SK-N-MC (cell line): ENCODE data around the gene CRHR2.

ENCODE experiments used
- EZH2 ChIP-seq: fragments of 200-600 bp; sonication (generic); IDR thresholded peaks from one replicate; pipeline ENCODE4 v1.6.1; 2017; ENCODE audit warnings: antibody characterized with exemption
- POLR2AphosphoS5 ChIP-seq: IDR thresholded peaks from 2 replicates; pipeline ENCODE4 v1.6.1; 2012; ENCODE audit warnings: mild to moderate bottlenecking, low read depth, low read length, borderline replicate concordance

DNA sequence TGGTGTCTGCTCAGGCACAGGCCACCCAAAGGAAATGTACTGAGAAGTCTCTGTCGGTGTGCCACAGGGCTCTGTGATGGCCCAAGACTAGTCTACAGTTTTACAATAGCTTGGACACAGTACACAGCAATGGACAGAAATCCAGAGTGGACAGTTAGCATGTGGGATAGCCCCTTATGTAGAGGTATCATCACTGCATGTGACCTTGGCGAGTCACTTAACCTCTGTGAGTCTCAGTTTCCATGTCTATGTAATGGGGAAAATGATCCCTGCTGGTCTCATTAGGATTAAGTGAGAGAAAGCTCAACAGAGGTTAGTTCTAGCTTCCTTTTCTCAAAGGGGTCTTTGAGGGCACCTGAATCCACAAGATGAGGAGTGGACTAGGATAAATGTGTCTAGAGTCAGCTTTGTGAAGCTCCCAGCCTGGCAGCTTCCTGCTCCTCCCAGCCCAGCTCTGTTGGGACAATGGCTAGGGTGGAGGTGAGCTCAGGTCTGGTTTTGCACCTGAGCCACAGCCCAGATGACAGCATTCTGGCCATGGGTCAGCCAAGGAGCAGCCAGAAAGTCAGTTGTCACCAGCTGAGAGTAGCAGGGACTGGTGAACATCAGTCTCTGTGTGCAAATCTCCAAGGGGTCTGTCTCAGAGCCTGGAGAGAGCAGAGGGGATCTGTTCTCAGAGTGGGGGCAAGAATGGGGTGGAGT is 17.9 kb downstream of the CRHR2 start:
- TF ChIP-seq EZH2 (no peak), POLR2AphosphoS5 (no peak)
